ENCODE measurements around the gene RSAD1.

The RSAD1 gene

DNA sequence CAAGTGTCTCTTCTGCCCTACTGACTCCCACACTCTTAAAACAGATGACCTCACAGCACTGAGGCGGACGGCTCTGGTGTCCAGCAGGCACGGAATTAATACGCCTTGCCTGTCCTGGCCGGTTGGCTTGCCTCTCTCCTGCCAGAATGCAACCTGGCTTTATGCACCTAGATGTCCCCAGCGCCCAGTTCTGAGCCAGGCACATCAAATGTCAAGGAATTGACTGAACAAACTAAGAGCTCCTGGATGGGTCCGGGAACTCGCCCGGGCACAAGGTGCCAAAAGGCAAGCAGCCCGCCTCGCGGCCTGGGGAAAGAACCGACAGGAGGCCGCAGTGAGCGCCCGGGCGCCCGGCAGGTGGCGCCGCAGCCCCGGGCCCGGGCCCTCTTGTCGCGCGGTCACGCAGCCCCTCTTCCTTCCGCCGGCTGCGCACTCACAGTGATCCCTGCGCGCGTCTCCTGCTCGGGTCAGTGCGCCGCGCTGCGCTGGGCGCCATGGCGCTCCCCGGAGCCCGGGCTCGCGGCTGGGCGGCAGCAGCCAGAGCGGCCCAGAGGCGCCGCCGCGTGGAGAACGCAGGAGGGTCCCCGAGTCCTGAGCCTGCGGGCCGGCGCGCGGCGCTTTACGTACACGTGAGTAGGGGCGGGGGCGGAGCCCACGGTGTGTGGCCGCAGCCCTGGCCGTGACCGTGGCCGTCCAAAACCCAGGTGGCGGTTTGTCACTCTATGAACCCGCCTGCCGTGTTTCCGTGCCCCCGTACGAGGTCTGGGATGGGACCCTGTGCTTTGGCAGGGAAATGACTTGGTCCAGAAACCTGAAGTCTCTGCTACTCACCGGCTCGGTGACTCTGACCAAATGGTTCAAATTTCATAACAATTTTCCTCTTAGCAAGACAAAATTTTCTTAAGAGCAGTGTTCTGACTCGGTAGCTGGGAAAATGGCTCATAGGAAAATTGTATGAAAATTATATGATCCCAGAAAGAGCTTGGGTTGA, at the start of gene RSAD1:
Gene RSAD1 (plus strand): TSS at position 470 of the 991 bp plus-strand sequence. CDS start 25 bp downstream, at position 495.
- peak; percentile 83 for DNase-seq

GRCh38 chr17:50429793-50430192, 48.9 kb upstream of the RSAD1 start:
- DNase-seq: no peak

- DNase-seq: no peak
These were observed 47.6 kb upstream of the RSAD1 start for GRCh38 chr17:50430821-50431618.

DNA sequence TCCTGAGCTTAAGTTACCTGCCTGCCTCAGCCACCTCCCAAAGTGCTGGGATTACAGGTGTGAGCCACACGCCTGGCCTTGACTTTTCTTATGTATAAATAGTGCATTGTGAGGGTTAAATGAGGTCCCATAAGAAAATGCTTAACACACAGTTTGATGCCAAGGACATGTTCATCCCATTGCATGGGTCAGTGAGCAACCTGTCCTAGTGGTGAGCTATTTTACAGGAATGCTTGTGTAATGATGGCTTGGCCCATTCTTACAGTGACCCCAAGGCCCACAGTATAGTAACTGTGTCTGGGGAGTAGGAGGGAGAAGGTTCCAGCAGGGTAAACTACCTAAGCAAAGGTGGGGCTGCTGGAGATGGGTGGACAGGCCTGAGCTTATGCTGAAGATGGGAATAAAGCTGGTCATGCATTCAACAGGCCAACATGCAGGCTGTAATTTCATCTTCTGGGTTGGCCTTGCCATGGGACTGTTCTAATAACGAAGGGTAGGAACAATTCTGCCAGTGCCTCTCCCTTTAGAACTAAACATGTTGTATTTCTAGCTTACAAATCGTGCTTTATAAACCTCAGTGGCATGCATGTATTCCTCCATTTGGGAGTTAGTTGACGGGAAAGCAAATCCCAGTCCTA, 46.4 kb upstream of the RSAD1 start:
- DNase-seq: no peak

GRCh38 chr17:50437409-50437808, 41.3 kb upstream of the RSAD1 start:
- DNase-seq: no peak

- DNase-seq: peak; percentile 68
These were observed 39.7 kb upstream of the RSAD1 start for GRCh38 chr17:50439008-50439407.

GRCh38 chr17:50440172-50440837, 38.4 kb upstream of the RSAD1 start:
- peak; percentile 73 for DNase-seq

DNA sequence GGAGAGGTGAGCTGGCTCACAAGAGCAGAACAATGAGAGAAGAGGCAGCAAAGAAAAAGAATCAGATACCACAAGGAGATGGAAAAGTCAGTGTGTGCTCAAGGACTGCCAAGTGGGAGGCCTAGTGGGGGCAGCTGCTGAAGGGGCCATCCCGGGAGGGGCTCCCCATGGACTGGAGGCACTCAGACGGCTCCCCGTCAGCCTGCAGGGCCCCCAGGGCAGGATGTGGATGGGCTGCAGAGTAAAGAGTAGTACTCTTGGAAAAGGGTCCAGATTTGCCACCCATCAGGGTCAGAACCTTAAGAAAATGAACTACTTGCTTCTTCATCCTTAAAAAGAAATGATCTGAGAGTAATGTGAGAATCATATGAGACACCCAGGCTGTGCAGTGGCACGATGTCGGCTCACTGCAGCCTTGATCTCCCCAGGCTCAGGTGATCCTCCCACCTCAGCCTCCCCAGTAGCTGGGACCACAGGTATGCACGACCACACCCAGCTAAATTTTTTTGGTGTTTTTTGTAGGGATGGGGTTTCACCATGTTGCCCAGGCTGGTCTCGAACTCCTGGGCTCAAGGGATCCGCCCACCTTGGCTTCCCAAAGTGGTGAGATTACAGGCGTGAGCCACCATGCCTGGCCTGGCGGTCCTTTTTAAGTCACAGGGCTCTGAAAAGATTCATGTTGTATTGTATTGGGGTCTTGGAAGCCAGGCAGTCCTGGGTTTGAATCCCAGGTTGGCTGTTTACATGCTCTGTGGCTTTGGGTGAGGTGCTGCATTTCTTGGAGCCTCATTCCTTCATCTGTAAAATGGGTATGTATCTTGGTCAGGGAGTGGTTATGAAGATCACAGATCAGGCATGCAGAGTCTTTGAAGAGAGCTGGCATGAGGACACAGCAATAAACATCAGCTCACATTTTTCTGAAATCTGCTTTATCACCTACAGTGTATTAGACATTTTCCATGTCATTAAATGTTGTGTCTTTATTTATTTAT, 37.5 kb upstream of the RSAD1 start:
- DNase-seq: no peak

- DNase-seq: no peak
These were observed 35.1 kb upstream of the RSAD1 start for GRCh38 chr17:50443505-50443974.

DNA sequence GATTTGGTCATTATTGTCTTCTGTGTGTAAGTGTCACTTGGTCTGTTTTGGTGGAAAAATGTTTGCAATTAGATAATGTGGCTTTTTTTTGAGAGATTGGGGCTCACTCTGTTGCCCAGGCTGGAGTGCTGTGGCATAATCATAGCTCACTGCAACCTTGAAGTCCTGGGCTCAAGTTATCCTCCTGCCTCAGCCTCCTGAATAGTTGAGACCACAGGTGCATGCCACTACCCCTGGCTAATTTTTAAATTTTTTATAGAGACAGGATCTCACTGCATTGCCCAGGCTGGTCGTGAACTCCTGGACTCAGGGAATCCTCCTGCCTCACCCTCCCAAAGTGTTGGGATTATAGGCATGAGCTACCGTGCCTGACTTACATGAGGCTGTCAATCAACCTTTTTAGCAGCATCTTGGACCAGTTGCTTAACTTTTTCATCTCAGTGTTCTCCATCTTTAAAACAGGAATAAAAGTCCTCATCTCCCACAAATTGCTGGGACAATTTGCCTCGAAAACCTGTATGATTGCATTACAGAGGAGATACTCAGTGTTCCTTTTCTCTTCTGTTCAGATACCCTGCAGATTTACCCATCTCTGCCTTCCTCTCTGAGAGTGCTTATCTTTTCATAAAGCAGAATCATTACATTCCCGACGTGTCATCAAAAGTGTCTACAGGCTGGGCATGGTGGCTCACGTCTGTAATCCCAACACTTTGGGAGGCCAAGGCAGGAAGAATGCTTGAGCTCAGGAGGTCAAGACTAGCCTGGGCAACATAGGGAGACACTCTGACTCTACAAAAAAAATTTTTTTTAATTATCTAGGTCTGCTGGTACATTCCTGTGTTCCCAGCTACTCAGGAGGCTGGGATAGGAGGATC, 33.6 kb upstream of the RSAD1 start:
- DNase-seq: no peak

GRCh38 chr17:50445730-50446325, 32.8 kb upstream of the RSAD1 start:
- DNase-seq: no peak

GRCh38 chr17:50447870-50448595, 30.6 kb upstream of the RSAD1 start:
- DNase-seq: peak; percentile 95

- no peak for DNase-seq
These were observed 30.0 kb upstream of the RSAD1 start for GRCh38 chr17:50448643-50449042.

GRCh38 chr17:50451943-50452629, 26.6 kb upstream of the RSAD1 start:
- DNase-seq: no peak

DNA sequence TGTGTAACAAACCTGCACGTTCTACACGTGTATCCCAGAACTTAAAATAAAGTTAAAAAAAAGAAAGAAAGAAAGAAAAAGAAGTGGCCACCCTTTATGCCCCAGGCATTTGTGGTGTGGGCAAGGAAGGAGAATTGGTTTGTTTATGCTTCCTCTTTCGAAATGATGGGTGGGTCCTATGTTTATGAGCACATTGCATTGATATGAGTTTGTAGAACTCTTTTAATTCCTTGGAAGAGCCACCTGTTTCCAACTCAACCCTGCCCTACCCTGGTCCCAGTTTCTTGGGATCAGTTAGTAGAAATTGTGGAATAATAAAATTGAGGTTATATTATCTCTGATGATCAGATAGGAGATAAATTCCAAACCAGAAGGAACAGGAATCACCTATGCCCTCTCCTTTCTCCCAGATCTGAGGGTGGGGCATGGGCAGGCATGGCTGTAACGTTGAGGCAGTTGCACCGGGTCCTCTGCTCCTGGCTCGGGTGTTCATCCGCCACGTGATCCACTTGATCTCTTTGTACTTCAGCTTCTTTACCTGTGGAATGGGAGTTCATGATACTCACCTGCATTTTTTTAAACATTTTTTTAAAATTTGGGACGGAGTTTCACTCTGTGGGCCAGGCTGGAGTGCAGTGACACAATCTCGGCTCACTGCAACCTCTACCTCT, 25.9 kb upstream of the RSAD1 start:
- DNase-seq: no peak

DNA sequence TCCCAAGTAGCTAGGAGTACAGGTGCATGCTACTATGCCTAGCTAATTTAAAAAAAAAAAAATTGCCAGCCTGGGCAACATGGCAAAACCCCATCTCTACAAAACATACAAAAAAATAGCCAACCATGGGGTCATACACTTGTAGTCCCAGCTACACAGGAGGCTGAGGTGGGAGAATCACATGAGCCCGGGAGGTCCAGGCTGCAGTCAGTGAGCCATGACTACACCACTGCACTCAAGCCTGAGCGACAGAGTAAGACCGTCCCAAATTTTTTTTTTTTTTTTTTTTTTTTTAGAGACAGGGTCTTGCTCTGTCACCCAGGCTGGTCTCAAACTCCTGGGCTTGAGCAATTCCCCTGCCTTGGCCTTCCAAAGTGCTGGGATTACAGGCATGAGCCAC, 24.8 kb upstream of the RSAD1 start:
- DNase-seq: no peak

- DNase-seq: no peak
These were observed 21.0 kb upstream of the RSAD1 start for GRCh38 chr17:50457621-50458020.

DNA sequence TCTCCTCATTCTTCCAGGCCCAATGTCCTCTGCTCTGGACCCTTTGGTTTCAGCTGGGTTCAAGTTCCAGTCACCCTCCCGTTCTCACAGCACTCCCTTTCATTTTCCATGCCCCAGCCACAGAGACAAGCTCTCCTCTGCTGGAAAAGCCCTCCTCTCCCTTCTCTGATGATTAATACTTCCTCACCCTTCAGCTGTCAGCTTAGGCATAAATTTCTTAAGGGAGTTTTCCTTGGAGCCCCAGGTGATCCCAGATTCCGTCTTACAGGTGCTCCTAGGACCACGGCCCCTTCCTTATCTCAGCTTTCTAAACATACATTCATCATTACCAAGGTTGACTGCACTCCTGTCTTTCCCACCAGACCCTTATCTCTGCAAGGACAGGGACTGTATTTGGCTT, 20.4 kb upstream of the RSAD1 start:
- DNase-seq: no peak
